Ovary (tissue), 3 donors: ENCODE results near the gene TLE5.

ENCODE experiments used
- EP300 ChIP-seq: sonication (generic); formaldehyde crosslinking; IDR thresholded peaks from one replicate; pipeline ENCODE4 v1.6.1; 2017; ENCODE audit warnings: antibody characterized with exemption
- POLR2A ChIP-seq: fragments of 450-650 bp; IDR thresholded peaks from one replicate; pipeline ENCODE4 v1.6.1; 2017; ENCODE audit warnings: antibody characterized with exemption, mild to moderate bottlenecking, moderate library complexity
- TF ChIP-seq, protein P1 (sequence below), 3 donors: fragments of 450-650 bp in 2 of 3; fragments of 200-600 bp in 1 of 3; IDR thresholded peaks; one replicate each; pipeline versions ENCODE4 v1.5.1 to v1.8.0; 2016 to 2022; ENCODE audit warnings: antibody characterized with exemption in 3 of 3, mild to moderate bottlenecking in 1 of 3
- donor health status: DM: no; HTN: no; CAD: no.

- TF ChIP-seq, protein P1, sequence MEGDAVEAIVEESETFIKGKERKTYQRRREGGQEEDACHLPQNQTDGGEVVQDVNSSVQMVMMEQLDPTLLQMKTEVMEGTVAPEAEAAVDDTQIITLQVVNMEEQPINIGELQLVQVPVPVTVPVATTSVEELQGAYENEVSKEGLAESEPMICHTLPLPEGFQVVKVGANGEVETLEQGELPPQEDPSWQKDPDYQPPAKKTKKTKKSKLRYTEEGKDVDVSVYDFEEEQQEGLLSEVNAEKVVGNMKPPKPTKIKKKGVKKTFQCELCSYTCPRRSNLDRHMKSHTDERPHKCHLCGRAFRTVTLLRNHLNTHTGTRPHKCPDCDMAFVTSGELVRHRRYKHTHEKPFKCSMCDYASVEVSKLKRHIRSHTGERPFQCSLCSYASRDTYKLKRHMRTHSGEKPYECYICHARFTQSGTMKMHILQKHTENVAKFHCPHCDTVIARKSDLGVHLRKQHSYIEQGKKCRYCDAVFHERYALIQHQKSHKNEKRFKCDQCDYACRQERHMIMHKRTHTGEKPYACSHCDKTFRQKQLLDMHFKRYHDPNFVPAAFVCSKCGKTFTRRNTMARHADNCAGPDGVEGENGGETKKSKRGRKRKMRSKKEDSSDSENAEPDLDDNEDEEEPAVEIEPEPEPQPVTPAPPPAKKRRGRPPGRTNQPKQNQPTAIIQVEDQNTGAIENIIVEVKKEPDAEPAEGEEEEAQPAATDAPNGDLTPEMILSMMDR (IDR thresholded peaks at IDR 0.05): no peak
- TF ChIP-seq EP300: no peak
- no peak for TF ChIP-seq POLR2A
Observed at GRCh38 chr19:3004522-3004921, 57.8 kb downstream of the TLE5 start.
